Neural progenitor cell (in vitro differentiated cells): ENCODE measurements around the gene FMNL2.

Source experiments
- EZH2 ChIP-seq: fragments of 200-600 bp; sonication (generic); IDR thresholded peaks from 2 replicates; pipeline ENCODE4 v1.6.1; 2017; ENCODE audit warnings: antibody characterized with exemption, mild to moderate bottlenecking, moderate library complexity
- EZH2phosphoT487 ChIP-seq: fragments of 200-600 bp; sonication (generic); IDR thresholded peaks from 2 replicates; pipeline ENCODE4 v1.6.1; 2017; ENCODE audit warnings: antibody characterized with exemption
- TF ChIP-seq, protein P1 (sequence below): fragments of 200-600 bp; sonication (generic); IDR thresholded peaks from 2 replicates; pipeline ENCODE4 v1.5.1; 2017; ENCODE audit warnings: antibody characterized with exemption, mild to moderate bottlenecking

DNA sequence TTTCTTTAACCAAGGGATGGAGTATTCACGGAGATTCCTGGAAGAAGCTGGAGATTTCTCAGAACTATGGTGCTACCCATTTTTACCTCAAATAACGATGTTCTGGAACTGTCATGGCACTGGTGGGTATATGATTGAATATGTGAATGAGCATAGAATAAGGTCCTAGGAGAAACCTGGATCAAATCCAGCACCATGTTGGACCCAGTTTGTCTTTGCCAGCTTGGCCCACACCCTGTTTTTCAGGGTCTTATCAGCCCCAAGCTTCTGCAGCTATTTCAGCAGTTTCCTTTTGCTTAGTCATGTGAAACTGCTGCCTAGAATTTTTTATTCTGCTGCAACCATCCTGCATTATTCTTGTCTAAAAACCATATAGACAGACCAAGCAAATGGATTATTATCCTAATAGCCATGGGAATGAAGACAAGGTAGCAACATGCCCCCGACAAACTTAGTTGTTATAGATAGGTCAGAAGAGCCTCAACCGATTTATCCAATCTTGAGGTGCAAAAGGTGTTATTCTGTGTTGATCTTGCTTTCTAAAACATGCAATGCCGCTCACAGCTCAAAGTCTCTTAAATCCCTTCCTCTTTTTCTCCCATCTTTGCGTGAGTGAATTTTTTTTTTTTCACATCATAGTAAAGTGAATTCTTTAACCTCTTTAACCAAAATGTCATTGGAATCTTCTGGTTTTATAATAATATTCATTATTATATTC lies 248.7 kb downstream of the FMNL2 start:
- TF ChIP-seq, protein P1, sequence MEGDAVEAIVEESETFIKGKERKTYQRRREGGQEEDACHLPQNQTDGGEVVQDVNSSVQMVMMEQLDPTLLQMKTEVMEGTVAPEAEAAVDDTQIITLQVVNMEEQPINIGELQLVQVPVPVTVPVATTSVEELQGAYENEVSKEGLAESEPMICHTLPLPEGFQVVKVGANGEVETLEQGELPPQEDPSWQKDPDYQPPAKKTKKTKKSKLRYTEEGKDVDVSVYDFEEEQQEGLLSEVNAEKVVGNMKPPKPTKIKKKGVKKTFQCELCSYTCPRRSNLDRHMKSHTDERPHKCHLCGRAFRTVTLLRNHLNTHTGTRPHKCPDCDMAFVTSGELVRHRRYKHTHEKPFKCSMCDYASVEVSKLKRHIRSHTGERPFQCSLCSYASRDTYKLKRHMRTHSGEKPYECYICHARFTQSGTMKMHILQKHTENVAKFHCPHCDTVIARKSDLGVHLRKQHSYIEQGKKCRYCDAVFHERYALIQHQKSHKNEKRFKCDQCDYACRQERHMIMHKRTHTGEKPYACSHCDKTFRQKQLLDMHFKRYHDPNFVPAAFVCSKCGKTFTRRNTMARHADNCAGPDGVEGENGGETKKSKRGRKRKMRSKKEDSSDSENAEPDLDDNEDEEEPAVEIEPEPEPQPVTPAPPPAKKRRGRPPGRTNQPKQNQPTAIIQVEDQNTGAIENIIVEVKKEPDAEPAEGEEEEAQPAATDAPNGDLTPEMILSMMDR: no peak
- TF ChIP-seq EZH2 (no peak), EZH2phosphoT487 (no peak)
